Ishikawa (cell line): ENCODE results near the gene NRXN3.

ENCODE experiments used
- CEBPB ChIP-seq: IDR thresholded peaks from 2 replicates; pipeline ENCODE4 v1.6.1; 2012
- CREB1 ChIP-seq: IDR thresholded peaks from 2 replicates; pipeline ENCODE4 v1.6.1; 2012; ENCODE audit warnings: low read depth
- EGR1 ChIP-seq: IDR thresholded peaks from 2 replicates; pipeline ENCODE4 v1.6.1; 2012
- EP300 ChIP-seq: IDR thresholded peaks from 2 replicates; pipeline ENCODE4 v1.6.1; 2012; ENCODE audit warnings: borderline replicate concordance
- FOXM1 ChIP-seq: IDR thresholded peaks from 2 replicates; pipeline ENCODE4 v1.6.1; 2012; ENCODE audit warnings: low read depth, borderline replicate concordance
- MAX ChIP-seq: IDR thresholded peaks from 2 replicates; pipeline ENCODE4 v1.6.1; 2012
- NFIC ChIP-seq: IDR thresholded peaks from 2 replicates; pipeline ENCODE4 v1.6.1; 2012
- RAD21 ChIP-seq: IDR thresholded peaks from 2 replicates; pipeline ENCODE4 v1.6.1; 2012; ENCODE audit warnings: low read depth
- REST ChIP-seq: IDR thresholded peaks from 2 replicates; pipeline ENCODE4 v1.6.1; 2012; ENCODE audit warnings: low read depth, mild to moderate bottlenecking
- TAF1 ChIP-seq: IDR thresholded peaks from 2 replicates; pipeline ENCODE4 v1.6.1; 2012; ENCODE audit warnings: low read depth, mild to moderate bottlenecking
- TCF12 ChIP-seq: IDR thresholded peaks from 2 replicates; pipeline ENCODE4 v1.6.1; 2012; ENCODE audit warnings: low read depth
- TEAD4 ChIP-seq: IDR thresholded peaks from 2 replicates; pipeline ENCODE4 v1.6.1; 2012
- USF1 ChIP-seq: IDR thresholded peaks from 2 replicates; pipeline ENCODE4 v1.6.1; 2012
- YY1 ChIP-seq: IDR thresholded peaks from 2 replicates; pipeline ENCODE4 v1.6.1; 2012; ENCODE audit warnings: low read depth

GRCh38 chr14:79411403-79412174 lies 1241.4 kb downstream of the NRXN3 start:
- TF ChIP-seq EGR1 = no peak
- TF ChIP-seq TEAD4 = no peak
- no peak for TF ChIP-seq RAD21
- no peak for TF ChIP-seq REST
- no peak for TF ChIP-seq FOXM1
- TF ChIP-seq EP300 = no peak
- TF ChIP-seq CEBPB = no peak
- no peak for TF ChIP-seq CREB1
- no peak for TF ChIP-seq YY1
- TF ChIP-seq NFIC = no peak
- no peak for TF ChIP-seq TAF1
- TF ChIP-seq USF1 = no peak
- no peak for TF ChIP-seq MAX
- TF ChIP-seq TCF12 = no peak
